ENCODE measurements around the gene GPR148. TPM values are rescaled to one million over a fixed set of nuclear protein-coding genes. Genes with fewer than 3 reads are reported as not detected.
"Not testable (repeated sequence)": the region's sequence is repeated elsewhere in the genome, so short reads cannot be mapped to it uniquely, and the experiment has no call there.

The GPR148 gene
- not detected for total RNA-seq

- 60% methylated on average over 1 of the region's 8 CpGs; no CpG with 5 or more reads in 1 of the 2 donors for WGBS, 2 donors (ENCODE audit: low coverage in 1 of 2)
- H3K9me3 ChIP-seq: no peaks in the 10 kb centered on the region
- H3K4me1 ChIP-seq: peaks cover 0 to 22% (median 7%) of the 10 kb centered on the region in 3 donors
- peak within 1 kb of the TSS in 3 of 4 donors; percentile 60 to 82 (median 77) for H3K27ac ChIP-seq
- peak within 1 kb of the TSS in 1 of 2 donors; percentile 61 for H3K4me3 ChIP-seq
- TF ChIP-seq POLR2AphosphoS5 (IDR thresholded peaks at IDR 0.05): no peak
- TF ChIP-seq CTCF (IDR thresholded peaks at IDR 0.05): no peak
- no peak for TF ChIP-seq POLR2A (IDR thresholded peaks at IDR 0.05)
- no peak for TF ChIP-seq EP300 (IDR thresholded peaks at IDR 0.05)
- peaks cover 3% of the 10 kb centered on the region for H3K27me3 ChIP-seq
- H3K36me3 ChIP-seq: no peaks in the 10 kb centered on the region
- ATAC-seq: no peak
Observed at GRCh38 chr2:130728549-130729316, at the start of gene GPR148. GPR148 (plus strand) TSS chr2:130729070; CDS start chr2:130729152, 82 bp downstream.

- 62% methylated on average over 3 of the region's 35 CpGs; no CpG with 5 or more reads in 1 of the 2 donors for WGBS, 2 donors (ENCODE audit: low coverage in 1 of 2)
- not testable (repeated sequence) for H3K36me3 ChIP-seq, H3K27me3 ChIP-seq, H3K9me3 ChIP-seq, H3K27ac ChIP-seq, H3K4me3 ChIP-seq, H3K4me1 ChIP-seq
- ATAC-seq: peak; percentile 48
Observed at GRCh38 chr2:130692041-130692770, 36.7 kb upstream of the GPR148 start.

- ATAC-seq, H3K4me1 ChIP-seq, H3K4me3 ChIP-seq, H3K27ac ChIP-seq, H3K9me3 ChIP-seq, H3K36me3 ChIP-seq, H3K27me3 ChIP-seq: not testable (repeated sequence)
- no CpG with 5 or more reads among the region's 37 CpGs for WGBS, 2 donors (ENCODE audit: low coverage in 1 of 2)
- TF ChIP-seq CTCF (IDR thresholded peaks at IDR 0.05): peak in 1 of 4 experiments; percentile 41
Observed at GRCh38 chr2:130693474-130693873, 35.4 kb upstream of the GPR148 start.

- not testable (repeated sequence) for ATAC-seq, H3K9me3 ChIP-seq, H3K4me3 ChIP-seq, H3K36me3 ChIP-seq, H3K27ac ChIP-seq, H3K27me3 ChIP-seq, H3K4me1 ChIP-seq
- WGBS, 2 donors (ENCODE audit: low coverage in 1 of 2): 100% methylated on average over 2 of the region's 3 CpGs; no CpG with 5 or more reads in 1 of the 2 donors
Observed at GRCh38 chr2:130703250-130703649, 25.6 kb upstream of the GPR148 start.

GRCh38 chr2:130714795-130715194, 14.1 kb upstream of the GPR148 start:
- H3K27me3 ChIP-seq, H3K4me1 ChIP-seq, H3K27ac ChIP-seq, H3K36me3 ChIP-seq, H3K9me3 ChIP-seq, ATAC-seq, H3K4me3 ChIP-seq: not testable (repeated sequence)
- no CpG with 5 or more reads among the region's 2 CpGs for WGBS, 2 donors (ENCODE audit: low coverage in 1 of 2)

- no peak for TF ChIP-seq EP300 (IDR thresholded peaks at IDR 0.05)
- no peak for TF ChIP-seq CTCF (IDR thresholded peaks at IDR 0.05)
- TF ChIP-seq POLR2AphosphoS5 (IDR thresholded peaks at IDR 0.05): no peak
- TF ChIP-seq POLR2A (IDR thresholded peaks at IDR 0.05): no peak
- H3K27ac ChIP-seq: no peak overlapping the region
- no peaks in the 10 kb centered on the region for H3K36me3 ChIP-seq
- no peaks in the 10 kb centered on the region for H3K9me3 ChIP-seq
- H3K27me3 ChIP-seq: peaks cover 18% of the 10 kb centered on the region
- no CpG with 5 or more reads among the region's 8 CpGs for WGBS, 2 donors (ENCODE audit: low coverage in 1 of 2)
- H3K4me1 ChIP-seq: no peaks in the 10 kb centered on the region
- ATAC-seq: no peak
- no peak overlapping the region for H3K4me3 ChIP-seq
Observed at GRCh38 chr2:130720036-130720435, 8.8 kb upstream of the GPR148 start.
